ENCODE measurements around the gene FLT1.
A peak's percentile ranks its signal among the peaks of the same experiment; 100 is the strongest.

FLT1 gene

DNA sequence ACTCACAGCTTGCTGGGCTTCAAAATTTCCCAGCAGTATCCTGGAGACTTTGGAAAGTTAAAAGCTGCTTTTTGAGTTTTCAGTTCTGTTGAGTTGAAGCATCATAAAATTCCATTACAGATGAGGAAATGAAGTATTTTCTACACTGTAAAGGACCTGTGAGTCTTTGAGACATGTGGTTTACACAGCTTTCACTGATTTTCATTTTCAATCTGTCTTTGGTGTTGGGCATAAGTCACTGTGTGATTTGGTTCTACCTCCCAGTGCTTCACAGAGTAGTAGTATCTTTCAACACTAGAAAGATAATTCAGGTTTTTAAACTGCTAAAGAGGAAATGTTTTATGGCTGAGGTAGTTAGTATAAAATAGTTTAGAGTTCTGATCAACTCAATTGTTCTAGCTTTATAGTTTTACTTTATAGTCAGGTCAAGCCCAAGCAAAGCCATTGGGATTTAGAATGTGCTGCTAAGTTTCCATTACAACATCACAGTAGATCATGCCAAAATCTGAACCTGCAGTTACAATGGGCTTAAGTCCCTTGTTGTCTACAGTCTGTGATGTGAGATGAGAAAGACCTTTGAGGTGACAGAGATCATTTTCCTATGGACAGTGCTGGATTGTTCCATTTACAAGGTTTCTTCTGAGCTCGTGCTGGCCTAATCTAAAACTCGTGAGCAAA, 161.6 kb downstream of the FLT1 start:
- in situ Hi-C loops (cut with MboI; ENCODE audit: low sequenced_read_pairs): no loop called here

DNA sequence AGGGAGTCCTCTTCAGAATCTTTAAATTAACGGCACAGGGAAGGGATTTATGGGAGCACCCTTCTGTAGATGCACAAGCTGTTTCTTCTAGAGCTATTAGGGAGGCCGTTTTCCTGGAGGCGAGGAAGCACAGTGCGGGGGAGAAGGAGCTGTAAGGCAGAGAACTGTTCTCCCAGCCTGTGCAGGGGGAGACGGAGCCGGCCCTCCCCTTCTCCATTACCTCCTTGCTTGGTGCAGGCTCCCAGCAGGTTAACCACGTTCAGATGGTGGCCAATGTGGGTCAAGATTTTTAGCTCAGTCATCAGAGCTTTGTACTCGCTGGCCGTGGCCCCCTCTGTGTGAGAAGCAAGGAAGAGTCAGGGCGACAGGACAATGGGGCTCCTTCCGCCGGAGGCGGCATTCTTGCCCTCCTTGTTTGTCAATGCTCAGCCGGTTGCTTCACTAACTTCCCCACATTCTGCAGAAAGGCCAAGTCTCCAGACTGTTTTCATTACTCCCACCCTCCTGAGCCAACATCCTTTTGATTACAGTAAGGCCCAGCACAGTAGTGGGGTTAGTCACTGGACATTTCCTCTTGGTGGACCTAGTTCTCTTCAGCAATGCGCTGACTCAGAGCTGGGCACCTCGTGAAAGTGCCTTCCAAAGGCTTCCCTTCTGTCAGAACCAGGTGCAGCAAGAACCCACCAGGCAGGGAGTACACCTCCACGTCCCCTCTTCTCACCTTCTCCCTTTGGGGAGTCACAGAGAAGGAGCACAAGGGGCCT, 165.4 kb downstream of the FLT1 start:
- no peak overlapping the region for H3K4me3 ChIP-seq
- in situ Hi-C loops (cut with MboI; ENCODE audit: low sequenced_read_pairs): loop anchor here (10.0 kb wide), 1 partner anchor 465 kb away; no protein-coding TSS in a partner anchor
- DNase-seq (ENCODE audit: low spot score in 2 of 2): no peak

More for the DNA sequence above, 161.6 kb downstream of the FLT1 start:
- Histone ChIP-seq H3K27me3 (ENCODE audit: low read depth) (0 out of 2 replicates have a peak, but pooled peaks cover 3% of the 10 kb centered on the region), H3K4me3 (no peak overlapping the region), H3K4me1 (no peaks in the 10 kb centered on the region), H3K9me3 (no peaks in the 10 kb centered on the region), H3K36me3 (replicated peaks) (no peaks in the 10 kb centered on the region)
- no peak for DNase-seq (ENCODE audit: low spot score in 2 of 2)

GRCh38 chr13:28328271-28328607, 166.7 kb downstream of the FLT1 start:
- Histone ChIP-seq H3K4me3 (no peak overlapping the region), H3K4me1 (no peaks in the 10 kb centered on the region), H3K27me3 (ENCODE audit: low read depth) (no peaks in the 10 kb centered on the region), H3K9me3 (no peaks in the 10 kb centered on the region), H3K36me3 (replicated peaks) (no peaks in the 10 kb centered on the region)
- DNase-seq (ENCODE audit: low spot score in 2 of 2): no peak
- in situ Hi-C loops (cut with MboI; ENCODE audit: low sequenced_read_pairs): loop anchor here (10.0 kb wide), 1 partner anchor 467 kb away; no protein-coding TSS in a partner anchor

More for the DNA sequence above, 165.4 kb downstream of the FLT1 start:
- Histone ChIP-seq H3K27me3 (ENCODE audit: low read depth) (0 out of 2 replicates have a peak, but pooled peaks cover 3% of the 10 kb centered on the region), H3K9me3 (no peaks in the 10 kb centered on the region), H3K36me3 (replicated peaks) (no peaks in the 10 kb centered on the region), H3K4me1 (no peaks in the 10 kb centered on the region)

GRCh38 chr13:28327373-28328270, 167.3 kb downstream of the FLT1 start:
- Histone ChIP-seq H3K27me3 (ENCODE audit: low read depth) (no peaks in the 10 kb centered on the region), H3K4me3 (no peak overlapping the region), H3K4me1 (no peaks in the 10 kb centered on the region), H3K36me3 (replicated peaks) (no peaks in the 10 kb centered on the region), H3K9me3 (no peaks in the 10 kb centered on the region)
- in situ Hi-C loops (cut with MboI; ENCODE audit: low sequenced_read_pairs): loop anchor here (10.0 kb wide), 1 partner anchor 467 kb away; no protein-coding TSS in a partner anchor
- DNase-seq (ENCODE audit: low spot score in 2 of 2): no peak

- Histone ChIP-seq H3K36me3 (replicated peaks) (no peaks in the 10 kb centered on the region), H3K4me1 (no peaks in the 10 kb centered on the region), H3K27me3 (ENCODE audit: low read depth) (no peaks in the 10 kb centered on the region), H3K9me3 (no peaks in the 10 kb centered on the region), H3K4me3 (no peak overlapping the region)
- no peak for DNase-seq (ENCODE audit: low spot score in 2 of 2)
- in situ Hi-C loops (cut with MboI; ENCODE audit: low sequenced_read_pairs): loop anchor here (10.0 kb wide), 1 partner anchor 469 kb away; no protein-coding TSS in a partner anchor
These were observed 168.9 kb downstream of the FLT1 start for GRCh38 chr13:28326056-28326455.

DNA sequence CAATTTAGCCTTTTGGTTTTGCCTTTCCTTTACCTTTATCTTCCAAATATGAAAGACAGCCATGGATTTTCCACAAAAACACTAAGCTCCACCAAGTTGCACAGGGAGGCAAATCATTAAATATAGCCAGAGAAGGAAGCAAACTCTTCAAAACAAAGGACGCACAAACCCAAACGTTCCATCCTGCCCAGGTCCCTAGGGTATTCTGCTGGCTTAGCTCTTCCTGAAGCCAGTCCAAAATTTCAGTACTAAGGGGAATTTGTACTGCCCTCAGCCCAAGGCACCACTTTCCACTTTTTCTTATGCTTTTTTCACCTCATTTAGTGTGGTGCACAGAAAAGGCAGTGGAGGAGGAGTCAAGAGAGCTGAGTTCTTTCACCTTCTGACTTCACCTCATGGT, 169.9 kb downstream of the FLT1 start:
- Histone ChIP-seq H3K9me3 (no peaks in the 10 kb centered on the region), H3K4me3 (no peak overlapping the region), H3K27me3 (ENCODE audit: low read depth) (no peaks in the 10 kb centered on the region), H3K36me3 (replicated peaks) (no peaks in the 10 kb centered on the region), H3K4me1 (no peaks in the 10 kb centered on the region)
- in situ Hi-C loops (cut with MboI; ENCODE audit: low sequenced_read_pairs): loop anchor here (10.0 kb wide), 1 partner anchor 470 kb away; no protein-coding TSS in a partner anchor
- DNase-seq (ENCODE audit: low spot score in 2 of 2): no peak

DNA sequence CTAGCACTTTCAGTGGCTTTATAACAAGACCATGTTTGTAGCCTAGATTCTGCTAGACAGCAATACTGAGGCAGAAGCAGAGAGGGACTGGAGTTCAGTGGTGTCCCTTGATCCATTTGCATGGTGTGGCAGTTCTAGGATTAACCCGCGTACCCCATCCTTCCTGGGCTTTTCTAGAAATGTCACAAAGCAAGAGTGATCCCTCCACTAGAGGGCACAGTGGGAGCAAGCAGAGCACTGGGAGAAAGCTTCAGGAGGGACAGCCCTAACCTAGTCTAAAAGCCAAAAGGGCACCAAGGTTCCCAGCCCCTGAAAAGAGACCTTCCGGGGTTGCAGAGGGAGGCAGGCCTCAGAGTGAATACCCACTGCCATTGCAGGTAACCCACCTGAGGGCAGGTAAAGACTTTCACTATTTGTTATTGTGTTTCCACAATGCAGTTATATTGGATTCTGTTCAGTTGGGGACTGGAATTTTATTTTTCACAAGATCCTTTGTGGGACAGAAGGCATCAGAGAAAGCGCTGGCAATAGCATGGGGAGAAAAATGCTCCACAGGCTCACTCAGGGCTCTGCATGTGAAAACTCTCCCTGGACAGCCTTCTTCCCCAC, 170.6 kb downstream of the FLT1 start:
- H3K4me3 ChIP-seq: no peak overlapping the region
- DNase-seq (ENCODE audit: low spot score in 2 of 2): peak; percentile 76 to 83
- H3K4me1 ChIP-seq: no peaks in the 10 kb centered on the region
- H3K27me3 ChIP-seq (ENCODE audit: low read depth): no peaks in the 10 kb centered on the region
- no peaks in the 10 kb centered on the region for H3K36me3 ChIP-seq (replicated peaks)
- H3K9me3 ChIP-seq: no peaks in the 10 kb centered on the region
- in situ Hi-C loops (cut with MboI; ENCODE audit: low sequenced_read_pairs): loop anchor here (5.0 to 25.0 kb wide), 3 partner anchors 318 to 1038 kb away; no protein-coding TSS in a partner anchor

- no peak for DNase-seq (ENCODE audit: low spot score in 2 of 2)
- no peaks in the 10 kb centered on the region for H3K4me1 ChIP-seq
- no peaks in the 10 kb centered on the region for H3K27me3 ChIP-seq (ENCODE audit: low read depth)
- no peak overlapping the region for H3K4me3 ChIP-seq
- no peaks in the 10 kb centered on the region for H3K9me3 ChIP-seq
- in situ Hi-C loops (cut with MboI; ENCODE audit: low sequenced_read_pairs): loop anchor here (5.0 to 25.0 kb wide), 3 partner anchors 320 to 1040 kb away; no protein-coding TSS in a partner anchor
- no peaks in the 10 kb centered on the region for H3K36me3 ChIP-seq (replicated peaks)
These were observed 172.5 kb downstream of the FLT1 start for GRCh38 chr13:28322256-28322905.

- Histone ChIP-seq H3K27me3 (ENCODE audit: low read depth) (no peaks in the 10 kb centered on the region), H3K36me3 (replicated peaks) (no peaks in the 10 kb centered on the region), H3K4me1 (no peaks in the 10 kb centered on the region), H3K4me3 (no peak overlapping the region), H3K9me3 (no peaks in the 10 kb centered on the region)
- in situ Hi-C loops (cut with MboI; ENCODE audit: low sequenced_read_pairs): loop anchor here (5.0 to 25.0 kb wide), 3 partner anchors 321 to 1041 kb away; no protein-coding TSS in a partner anchor
- DNase-seq (ENCODE audit: low spot score in 2 of 2): no peak
These were observed 173.2 kb downstream of the FLT1 start for GRCh38 chr13:28321756-28322155.

DNA sequence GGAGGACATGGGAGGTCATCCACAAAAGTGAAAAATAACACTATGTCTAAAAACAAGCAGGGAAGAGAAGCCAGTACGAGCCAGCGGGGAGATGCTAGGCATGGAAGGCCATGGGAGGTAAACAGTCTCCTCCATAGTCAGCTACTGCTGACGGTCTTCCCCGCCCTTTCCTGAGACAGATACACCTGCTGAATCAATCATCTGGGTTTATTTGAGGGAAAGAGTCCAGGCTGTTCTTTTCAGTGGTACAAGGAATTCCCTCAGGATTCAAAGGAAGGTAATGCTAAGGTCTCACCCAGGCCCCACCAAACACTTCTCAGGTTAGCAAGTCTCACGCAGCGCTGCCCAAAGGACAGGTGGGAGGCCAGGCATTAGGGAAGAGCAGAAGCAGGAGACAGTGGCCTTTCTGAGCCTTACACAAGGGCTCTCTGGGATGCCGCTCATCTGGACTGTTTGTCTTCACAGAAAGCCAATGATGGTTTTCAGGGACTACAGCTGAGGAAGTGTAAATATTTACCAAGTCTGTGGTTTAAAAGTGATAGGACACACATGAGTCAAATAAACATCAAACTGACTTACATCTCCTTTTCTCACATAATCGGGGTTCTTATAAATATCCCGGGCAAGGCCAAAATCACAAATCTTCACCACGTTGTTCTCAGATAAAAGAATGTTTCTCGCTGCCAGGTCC, 173.9 kb downstream of the FLT1 start:
- H3K4me3 ChIP-seq: no peak overlapping the region
- in situ Hi-C loops (cut with MboI; ENCODE audit: low sequenced_read_pairs): loop anchor here (5.0 to 25.0 kb wide), 3 partner anchors 321 to 1041 kb away; no protein-coding TSS in a partner anchor
- H3K36me3 ChIP-seq (replicated peaks): no peaks in the 10 kb centered on the region
- H3K4me1 ChIP-seq: no peaks in the 10 kb centered on the region
- no peaks in the 10 kb centered on the region for H3K27me3 ChIP-seq (ENCODE audit: low read depth)
- no peak for DNase-seq (ENCODE audit: low spot score in 2 of 2)
- no peaks in the 10 kb centered on the region for H3K9me3 ChIP-seq

DNA sequence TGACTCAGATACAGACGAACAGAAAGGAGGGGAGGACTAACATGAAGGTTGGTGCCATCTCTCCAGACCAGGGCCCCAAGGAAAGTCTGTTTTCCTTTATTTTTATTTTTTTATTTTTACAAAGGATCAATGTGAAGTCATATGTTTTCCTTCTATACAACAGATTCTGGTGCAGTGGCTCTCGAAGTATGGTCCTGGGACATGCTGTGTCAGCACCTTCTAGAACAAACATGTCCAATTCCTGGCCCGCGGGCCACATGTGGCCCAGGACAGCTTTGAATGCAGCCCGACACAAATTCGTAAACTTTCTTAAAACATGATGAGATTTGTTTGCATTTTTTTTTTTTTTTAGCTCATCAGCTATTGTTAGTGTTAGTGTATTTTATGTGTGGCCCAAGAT, 174.7 kb downstream of the FLT1 start:
- no peaks in the 10 kb centered on the region for H3K9me3 ChIP-seq
- in situ Hi-C loops (cut with MboI; ENCODE audit: low sequenced_read_pairs): loop anchor here (5.0 to 25.0 kb wide), 3 partner anchors 322 to 1042 kb away; no protein-coding TSS in a partner anchor

DNA sequence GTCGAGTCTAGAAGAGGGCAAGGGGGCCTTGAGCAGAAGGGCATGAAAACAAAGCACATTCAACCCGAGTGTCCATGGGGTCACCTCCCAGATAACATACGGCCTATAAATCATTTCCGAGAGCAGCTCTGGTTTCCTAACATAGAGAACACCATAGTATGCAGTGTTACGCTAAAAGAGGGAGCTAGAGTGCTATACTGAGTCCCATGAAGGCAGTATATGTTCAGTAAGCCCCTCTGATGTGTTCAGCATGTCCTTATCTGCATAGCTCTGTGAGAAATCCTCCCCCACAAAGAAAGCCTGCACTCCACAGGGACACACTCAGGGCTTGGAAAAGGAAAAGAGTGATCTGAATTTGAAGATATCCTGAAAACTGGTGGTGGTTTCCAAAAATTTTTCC, 175.4 kb downstream of the FLT1 start:
- H3K4me1 ChIP-seq: no peaks in the 10 kb centered on the region
- no peaks in the 10 kb centered on the region for H3K36me3 ChIP-seq (replicated peaks)
- no peak overlapping the region for H3K4me3 ChIP-seq
- H3K9me3 ChIP-seq: no peaks in the 10 kb centered on the region
- no peaks in the 10 kb centered on the region for H3K27me3 ChIP-seq (ENCODE audit: low read depth)
- in situ Hi-C loops (cut with MboI; ENCODE audit: low sequenced_read_pairs): loop anchor here (25.0 kb wide), 1 partner anchor 1043 kb away; no protein-coding TSS in a partner anchor
- DNase-seq (ENCODE audit: low spot score in 2 of 2): no peak

More for the DNA sequence above, 174.7 kb downstream of the FLT1 start:
- Histone ChIP-seq H3K36me3 (replicated peaks) (no peaks in the 10 kb centered on the region), H3K4me3 (no peak overlapping the region), H3K27me3 (ENCODE audit: low read depth) (no peaks in the 10 kb centered on the region), H3K4me1 (no peaks in the 10 kb centered on the region)
- DNase-seq (ENCODE audit: low spot score in 2 of 2): no peak
